HG02970 (cell line): ENCODE results near the gene SEPSECS.

ENCODE experiments used
- ATAC-seq: cut with Tn5 transposase; IDR thresholded peaks from one replicate; pipeline ENCODE4 v1.9.1; 2021; ENCODE audit warnings: mild to moderate bottlenecking, moderate library complexity, moderate number of reproducible peaks; ENCODE audit not compliant: unreplicated experiment, low FRiP score

SEPSECS gene

GRCh38 chr4:25158817-25159216, 1.4 kb downstream of the SEPSECS start:
- no peak for ATAC-seq

GRCh38 chr4:25157081-25157480, 3.2 kb downstream of the SEPSECS start:
- ATAC-seq, result no peak

- no peak for ATAC-seq
These were observed 4.3 kb downstream of the SEPSECS start for GRCh38 chr4:25155947-25156346.

- no peak for ATAC-seq
These were observed 5.5 kb downstream of the SEPSECS start for GRCh38 chr4:25154594-25155265.

GRCh38 chr4:25146076-25146475, 14.2 kb downstream of the SEPSECS start:
- no peak for ATAC-seq

- no peak for ATAC-seq
These were observed 15.3 kb downstream of the SEPSECS start for GRCh38 chr4:25144870-25145481.

GRCh38 chr4:25142468-25142867, 17.8 kb downstream of the SEPSECS start:
- ATAC-seq, result no peak

GRCh38 chr4:25141592-25141991, 18.7 kb downstream of the SEPSECS start:
- ATAC-seq, result no peak

- no peak for ATAC-seq
These were observed 27.1 kb downstream of the SEPSECS start for GRCh38 chr4:25133132-25133531.

- no peak for ATAC-seq
These were observed 28.3 kb downstream of the SEPSECS start for GRCh38 chr4:25131926-25132325.

GRCh38 chr4:25131381-25131780, 28.9 kb downstream of the SEPSECS start:
- no peak for ATAC-seq

- no peak for ATAC-seq
These were observed 30.3 kb downstream of the SEPSECS start for GRCh38 chr4:25129917-25130316.

GRCh38 chr4:25128671-25129070, 31.6 kb downstream of the SEPSECS start:
- ATAC-seq, result no peak

- ATAC-seq, result peak; percentile 83
These were observed 37.0 kb downstream of the SEPSECS start for GRCh38 chr4:25123236-25123635.

- ATAC-seq, result no peak
These were observed 39.9 kb downstream of the SEPSECS start for GRCh38 chr4:25120146-25120940.

- ATAC-seq, result no peak
These were observed 42.4 kb downstream of the SEPSECS start for GRCh38 chr4:25117716-25118472.

- ATAC-seq, result no peak
These were observed 43.0 kb downstream of the SEPSECS start for GRCh38 chr4:25117274-25117673.

GRCh38 chr4:25113915-25114904, 46.0 kb downstream of the SEPSECS start:
- ATAC-seq, result no peak

GRCh38 chr4:25112995-25113380, 47.3 kb downstream of the SEPSECS start:
- ATAC-seq, result no peak
